Kidney epithelial cell (primary cell): ENCODE measurements around the gene EPS8L2. TPM values are rescaled to one million over a fixed set of nuclear protein-coding genes. Genes with fewer than 3 reads are reported as not detected.

ENCODE experiments used
- DNase-seq: peaks from one replicate; pipeline ENCODE4 v3.0.0-alpha.2; 2010; ENCODE audit warnings: low read depth
- H3K27me3 ChIP-seq: 2 replicates; pipeline ENCODE4 v1.6.0; 2011; ENCODE audit warnings: low read length; ENCODE audit not compliant: control insufficient read depth, insufficient read depth
- H3K36me3 ChIP-seq: 2 replicates; pipeline ENCODE4 v1.5.1; 2011; ENCODE audit warnings: low read length; ENCODE audit not compliant: control insufficient read depth, insufficient read depth
- H3K4me3 ChIP-seq: 2 replicates; pipeline ENCODE4 v1.5.1; 2011; ENCODE audit warnings: low read depth, mild to moderate bottlenecking, control low read depth, low read length
- total RNA-seq: library from RNA; depleted of rRNA; stranded (reverse); fragments of >200 nt; gene quantifications from 2 replicates; pipeline ENCODE4 v1.2.3, GENCODE V29; 2015
- TF ChIP-seq, protein P1 (sequence below): IDR thresholded peaks from 2 replicates; pipeline ENCODE4 v1.5.1; 2011; ENCODE audit warnings: mild to moderate bottlenecking, moderate library complexity, low read length, control low read depth, inconsistent platforms; ENCODE audit not compliant: insufficient read depth, poor library complexity, severe bottlenecking

EPS8L2 gene
- total RNA-seq, 1 donor from 2014 or later, result 119 TPM

DNA sequence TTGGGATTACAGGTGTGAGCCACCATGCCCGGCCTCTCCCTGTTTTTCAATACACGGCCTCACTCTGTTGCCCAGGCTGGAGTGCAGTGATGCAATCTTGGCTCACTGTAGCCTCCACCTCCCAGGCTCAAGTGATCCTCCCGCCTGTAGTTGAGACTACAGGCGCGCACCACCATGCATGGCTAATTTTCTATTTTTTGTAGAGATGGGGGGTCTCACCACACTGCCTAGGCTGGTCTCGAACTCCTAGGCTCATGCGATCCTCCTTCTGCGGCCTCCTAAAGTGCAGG, 59.7 kb downstream of the EPS8L2 start:
- Histone ChIP-seq H3K4me3 (no peak overlapping the region), H3K36me3 (peaks cover 8% of the 10 kb centered on the region), H3K27me3 (no peaks in the 10 kb centered on the region)
- no peak for DNase-seq
- TF ChIP-seq, protein P1, sequence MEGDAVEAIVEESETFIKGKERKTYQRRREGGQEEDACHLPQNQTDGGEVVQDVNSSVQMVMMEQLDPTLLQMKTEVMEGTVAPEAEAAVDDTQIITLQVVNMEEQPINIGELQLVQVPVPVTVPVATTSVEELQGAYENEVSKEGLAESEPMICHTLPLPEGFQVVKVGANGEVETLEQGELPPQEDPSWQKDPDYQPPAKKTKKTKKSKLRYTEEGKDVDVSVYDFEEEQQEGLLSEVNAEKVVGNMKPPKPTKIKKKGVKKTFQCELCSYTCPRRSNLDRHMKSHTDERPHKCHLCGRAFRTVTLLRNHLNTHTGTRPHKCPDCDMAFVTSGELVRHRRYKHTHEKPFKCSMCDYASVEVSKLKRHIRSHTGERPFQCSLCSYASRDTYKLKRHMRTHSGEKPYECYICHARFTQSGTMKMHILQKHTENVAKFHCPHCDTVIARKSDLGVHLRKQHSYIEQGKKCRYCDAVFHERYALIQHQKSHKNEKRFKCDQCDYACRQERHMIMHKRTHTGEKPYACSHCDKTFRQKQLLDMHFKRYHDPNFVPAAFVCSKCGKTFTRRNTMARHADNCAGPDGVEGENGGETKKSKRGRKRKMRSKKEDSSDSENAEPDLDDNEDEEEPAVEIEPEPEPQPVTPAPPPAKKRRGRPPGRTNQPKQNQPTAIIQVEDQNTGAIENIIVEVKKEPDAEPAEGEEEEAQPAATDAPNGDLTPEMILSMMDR, result no peak

DNA sequence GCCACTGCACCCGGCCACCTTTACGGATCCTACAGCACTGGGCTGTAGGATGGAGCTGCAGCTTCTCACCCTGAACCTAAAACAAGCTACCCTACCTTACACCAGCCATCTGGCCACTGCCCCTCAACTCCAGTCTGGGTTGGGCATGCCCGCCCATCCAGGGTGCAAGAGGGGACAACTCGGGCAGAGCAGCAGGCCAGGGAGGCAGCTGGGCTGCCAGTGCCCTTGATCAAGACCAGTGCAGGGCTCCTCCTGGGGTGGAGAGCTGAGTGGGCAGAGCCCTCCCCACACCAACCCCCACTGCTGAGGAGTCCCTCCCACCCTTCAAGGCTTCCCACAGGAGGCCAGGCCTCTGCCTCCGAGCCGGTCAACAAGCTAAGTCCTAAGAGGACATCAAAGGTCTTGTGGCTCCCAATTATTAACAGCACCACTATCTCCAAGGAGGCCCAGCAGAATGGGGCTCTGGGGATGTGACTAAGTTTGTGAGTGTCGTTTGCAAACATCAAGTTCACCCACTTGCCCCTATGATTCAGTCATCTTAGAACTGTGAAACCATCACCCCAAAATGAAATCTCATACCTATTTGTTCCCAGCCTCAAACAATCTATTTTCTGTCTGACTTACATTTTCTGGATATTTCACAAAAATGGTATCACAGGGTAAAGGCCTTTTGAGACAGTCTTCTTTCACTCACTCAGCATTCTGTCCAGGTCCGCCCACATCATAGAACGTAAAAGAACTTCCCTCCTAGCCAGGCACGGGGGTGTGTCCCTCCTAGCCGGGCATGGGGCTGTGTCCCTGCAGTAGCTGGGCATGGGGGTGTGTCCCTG, 60.3 kb downstream of the EPS8L2 start:
- DNase-seq, result no peak
- no peak overlapping the region for H3K4me3 ChIP-seq
- no peaks in the 10 kb centered on the region for H3K27me3 ChIP-seq
- H3K36me3 ChIP-seq, result peaks cover 8% of the 10 kb centered on the region
- TF ChIP-seq, protein P1, result no peak

DNA sequence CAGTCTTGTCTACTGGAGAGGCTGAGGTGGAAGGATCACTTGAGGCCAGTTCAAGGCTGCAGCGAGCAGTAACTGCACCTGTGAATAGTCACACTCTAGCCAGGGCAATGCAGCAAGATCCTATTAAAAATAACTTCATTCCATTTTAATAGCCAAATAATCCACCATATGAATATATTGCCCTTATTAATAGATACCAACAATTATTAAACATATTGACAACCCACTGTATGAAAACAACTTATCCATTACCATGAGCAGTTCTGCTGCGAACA, 60.8 kb downstream of the EPS8L2 start:
- peaks cover 8% of the 10 kb centered on the region for H3K36me3 ChIP-seq
- DNase-seq, result no peak
- H3K27me3 ChIP-seq, result no peaks in the 10 kb centered on the region
- H3K4me3 ChIP-seq, result no peak overlapping the region
- TF ChIP-seq, protein P1, result no peak

DNA sequence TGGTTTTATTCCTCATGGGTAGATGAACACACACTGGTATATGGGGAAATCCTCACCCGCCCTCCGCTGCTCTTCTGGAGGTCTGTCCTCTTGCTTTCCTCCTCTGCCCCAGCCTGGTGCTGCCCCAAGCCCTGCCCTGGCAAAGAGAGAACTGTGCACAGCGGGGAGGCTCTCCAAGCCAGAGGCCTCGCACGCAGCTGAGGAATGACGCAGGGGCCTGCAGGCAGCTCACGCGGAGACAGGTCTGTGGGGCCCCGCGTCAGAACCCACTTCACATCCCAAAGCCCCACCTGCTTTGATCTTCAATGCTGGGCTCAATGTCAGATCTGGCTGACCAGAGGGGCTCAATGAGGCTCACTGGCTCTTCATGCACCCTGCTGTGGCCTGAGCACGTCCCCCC, 61.2 kb downstream of the EPS8L2 start:
- DNase-seq, result no peak
- Histone ChIP-seq H3K36me3 (peaks cover 8% of the 10 kb centered on the region), H3K27me3 (no peaks in the 10 kb centered on the region), H3K4me3 (no peak overlapping the region)
- TF ChIP-seq, protein P1, result no peak

DNA sequence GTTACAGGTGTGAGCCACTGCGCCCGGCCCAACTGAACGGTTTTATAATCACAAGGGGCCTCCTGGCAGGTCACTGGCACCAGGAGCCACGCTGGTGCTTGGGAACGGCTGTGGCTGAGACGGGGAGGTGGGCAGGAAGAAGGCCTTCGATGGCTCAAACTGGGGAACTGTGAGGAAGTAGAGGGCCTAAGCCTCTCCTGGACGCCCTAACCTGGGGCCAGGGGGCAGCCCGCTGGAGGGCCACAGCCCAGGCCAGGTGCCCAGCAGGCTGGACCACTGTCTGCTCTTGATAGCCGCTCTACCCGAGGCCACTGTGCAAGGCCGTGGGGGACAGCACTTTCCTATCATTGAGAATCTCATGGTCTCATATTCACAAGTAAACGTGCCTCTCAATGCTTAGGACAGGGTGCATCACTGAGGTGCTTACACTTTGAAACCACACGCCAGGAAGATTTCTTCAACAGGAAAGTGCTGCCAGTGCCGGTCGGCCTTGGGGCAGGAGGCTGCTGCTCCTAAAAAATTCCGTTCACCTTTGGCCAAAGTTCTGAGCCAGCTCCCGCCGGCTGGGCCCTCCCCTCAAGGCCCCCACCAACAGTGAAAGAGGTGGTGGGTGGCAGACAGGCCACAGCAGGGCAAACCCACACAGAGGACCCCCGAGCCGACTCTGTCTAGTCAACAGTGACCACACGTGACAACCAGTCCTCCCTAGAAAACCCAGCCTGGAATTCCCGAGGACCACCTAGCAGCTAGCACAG, 64.0 kb downstream of the EPS8L2 start:
- DNase-seq, result no peak
- Histone ChIP-seq H3K36me3 (peaks cover 4% of the 10 kb centered on the region), H3K27me3 (no peaks in the 10 kb centered on the region), H3K4me3 (no peak overlapping the region)
- TF ChIP-seq, protein P1, result no peak
